A673 (cell line): Measurements from ENCODE around the gene CBLC.

Source experiments
- CTCF ChIP-seq: fragments of 300-800, 200-600 bp; sonication (generic); conservative IDR thresholded peaks from 2 replicates; pipeline ENCODE4 v1.5.1; 2017; ENCODE audit warnings: low read depth, mild to moderate bottlenecking, antibody characterized with exemption, low read length, moderate library complexity, mixed read lengths
- EZH2 ChIP-seq: fragments of 200-600 bp; sonication (generic); IDR thresholded peaks from 2 replicates; pipeline ENCODE4 v1.6.1; 2017; ENCODE audit warnings: borderline replicate concordance, low read depth, mild to moderate bottlenecking, mixed read lengths, antibody characterized with exemption, low read length; ENCODE audit not compliant: poor library complexity, severe bottlenecking

- TF ChIP-seq CTCF = no peak
- no peak for TF ChIP-seq EZH2
These were observed 35.6 kb downstream of the CBLC start for GRCh38 chr19:44813070-44813840.
